ENCODE data around the gene JMJD7.

- TF ChIP-seq, protein P1, sequence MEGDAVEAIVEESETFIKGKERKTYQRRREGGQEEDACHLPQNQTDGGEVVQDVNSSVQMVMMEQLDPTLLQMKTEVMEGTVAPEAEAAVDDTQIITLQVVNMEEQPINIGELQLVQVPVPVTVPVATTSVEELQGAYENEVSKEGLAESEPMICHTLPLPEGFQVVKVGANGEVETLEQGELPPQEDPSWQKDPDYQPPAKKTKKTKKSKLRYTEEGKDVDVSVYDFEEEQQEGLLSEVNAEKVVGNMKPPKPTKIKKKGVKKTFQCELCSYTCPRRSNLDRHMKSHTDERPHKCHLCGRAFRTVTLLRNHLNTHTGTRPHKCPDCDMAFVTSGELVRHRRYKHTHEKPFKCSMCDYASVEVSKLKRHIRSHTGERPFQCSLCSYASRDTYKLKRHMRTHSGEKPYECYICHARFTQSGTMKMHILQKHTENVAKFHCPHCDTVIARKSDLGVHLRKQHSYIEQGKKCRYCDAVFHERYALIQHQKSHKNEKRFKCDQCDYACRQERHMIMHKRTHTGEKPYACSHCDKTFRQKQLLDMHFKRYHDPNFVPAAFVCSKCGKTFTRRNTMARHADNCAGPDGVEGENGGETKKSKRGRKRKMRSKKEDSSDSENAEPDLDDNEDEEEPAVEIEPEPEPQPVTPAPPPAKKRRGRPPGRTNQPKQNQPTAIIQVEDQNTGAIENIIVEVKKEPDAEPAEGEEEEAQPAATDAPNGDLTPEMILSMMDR (IDR thresholded peaks at IDR 0.05), result no peak
- TF ChIP-seq EZH2 (IDR thresholded peaks at IDR 0.05; ENCODE audit: borderline replicate concordance, insufficient read depth, low read depth, low read length, poor library complexity, severe bottlenecking), result no peak
These were observed 34.0 kb downstream of the JMJD7 start for GRCh38 chr15:41861736-41862356.

All from B cell (primary cell).